GM21786 (cell line): ENCODE data around the gene KIAA2012.
A peak's percentile ranks its signal among the peaks of the same experiment; 100 is the strongest.

Experiments used
- ATAC-seq: cut with Tn5 transposase; IDR thresholded peaks from one replicate; pipeline ENCODE4 v1.9.1; 2021; ENCODE audit not compliant: unreplicated experiment

The KIAA2012 gene

GRCh38 chr2:202148515-202149154 lies 75.6 kb downstream of the KIAA2012 start:
- ATAC-seq: no peak

DNA sequence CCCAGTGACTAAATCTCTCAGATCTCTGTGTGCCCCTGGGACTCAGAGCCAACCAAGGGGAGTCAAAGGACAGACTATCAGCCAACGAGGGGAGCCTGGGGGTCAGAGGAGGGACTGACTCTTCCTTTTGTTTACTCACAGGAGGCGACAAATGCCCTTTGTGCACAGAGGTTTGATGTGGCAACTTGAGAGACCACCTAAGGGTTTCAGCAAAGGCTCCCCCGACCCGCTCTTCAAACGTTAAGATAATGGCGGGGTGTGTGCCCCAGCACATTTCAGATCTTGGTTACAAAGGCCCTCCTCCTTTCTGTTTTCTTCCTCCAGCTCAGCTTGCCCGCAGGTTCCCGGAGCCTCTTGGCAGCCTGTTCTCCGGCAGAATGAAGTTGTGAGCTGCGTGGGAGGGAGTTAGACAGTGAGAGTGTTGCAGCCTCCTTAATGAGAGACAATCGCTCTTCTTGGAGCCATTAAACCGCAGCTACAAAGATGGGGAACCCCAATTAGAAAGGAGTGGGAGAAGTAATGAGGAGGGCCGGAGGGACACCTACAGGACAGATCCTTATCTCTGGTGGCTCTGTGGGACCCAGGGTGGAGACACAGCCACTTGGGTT lies 76.2 kb downstream of the KIAA2012 start:
- ATAC-seq: no peak

DNA sequence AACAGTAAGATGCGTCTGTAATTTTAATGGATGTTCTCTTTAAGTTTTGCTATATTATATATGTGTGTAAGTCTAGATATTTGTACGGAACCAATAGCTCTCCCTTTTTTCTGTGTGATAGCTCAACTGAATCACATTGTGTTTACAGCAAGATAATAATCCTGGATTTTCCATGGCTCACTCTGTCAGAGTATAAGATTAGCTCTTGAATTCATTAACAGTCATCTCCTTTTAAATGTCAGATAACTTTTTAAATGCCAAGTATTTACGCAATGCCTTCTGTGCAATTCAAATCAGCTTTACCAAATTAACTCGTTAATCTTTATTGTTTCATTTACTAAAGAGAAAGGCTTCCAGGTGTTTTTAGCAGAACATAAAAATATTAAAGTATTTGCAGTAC lies 76.9 kb downstream of the KIAA2012 start:
- no peak for ATAC-seq

DNA sequence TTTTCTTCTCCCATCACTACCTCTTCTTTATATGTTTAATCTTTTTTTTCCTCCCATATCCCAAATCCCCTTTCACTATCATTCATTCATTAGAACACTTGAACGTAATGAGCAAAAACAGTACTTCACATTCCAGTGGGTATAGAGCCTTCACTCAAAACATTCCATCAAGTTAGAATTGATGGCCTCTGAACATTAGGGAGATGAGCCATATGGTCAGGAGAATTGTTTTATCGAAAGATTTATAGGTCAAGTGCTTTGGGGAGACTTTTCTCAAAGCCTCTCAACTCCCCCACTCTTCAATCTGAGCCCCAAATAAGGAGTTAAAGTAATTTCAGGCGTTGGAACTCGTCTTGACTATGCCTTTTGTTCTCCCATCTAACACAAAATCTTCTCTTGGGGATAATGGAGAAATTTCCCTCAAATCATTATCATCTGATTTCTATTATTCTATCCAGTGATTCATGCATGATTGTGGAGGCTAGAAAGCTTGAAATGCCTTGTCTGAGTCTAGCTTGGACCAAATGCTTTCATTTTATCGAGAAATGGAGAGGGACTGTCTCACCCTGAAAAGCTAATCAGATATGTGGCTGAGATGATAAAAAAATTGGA lies 79.2 kb downstream of the KIAA2012 start:
- no peak for ATAC-seq

DNA sequence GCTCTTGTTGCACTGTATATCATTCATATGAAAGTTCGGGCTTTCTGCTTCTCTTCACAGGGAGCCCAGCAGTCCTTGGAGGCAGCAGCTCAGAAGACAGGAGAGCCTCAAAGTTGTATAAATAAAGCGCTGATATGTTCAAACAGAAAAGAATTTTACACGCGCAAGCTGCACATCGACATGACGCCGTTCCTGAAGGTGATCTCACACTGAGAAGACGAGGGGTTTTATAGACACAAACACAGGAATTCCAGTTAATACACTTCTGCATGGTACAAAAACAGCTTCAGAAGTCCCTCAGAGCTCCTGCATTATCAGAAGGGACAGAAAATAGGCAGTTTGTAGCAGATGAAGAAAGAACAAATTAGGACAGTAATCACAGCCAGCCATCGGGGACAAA lies 81.6 kb downstream of the KIAA2012 start:
- ATAC-seq: no peak

DNA sequence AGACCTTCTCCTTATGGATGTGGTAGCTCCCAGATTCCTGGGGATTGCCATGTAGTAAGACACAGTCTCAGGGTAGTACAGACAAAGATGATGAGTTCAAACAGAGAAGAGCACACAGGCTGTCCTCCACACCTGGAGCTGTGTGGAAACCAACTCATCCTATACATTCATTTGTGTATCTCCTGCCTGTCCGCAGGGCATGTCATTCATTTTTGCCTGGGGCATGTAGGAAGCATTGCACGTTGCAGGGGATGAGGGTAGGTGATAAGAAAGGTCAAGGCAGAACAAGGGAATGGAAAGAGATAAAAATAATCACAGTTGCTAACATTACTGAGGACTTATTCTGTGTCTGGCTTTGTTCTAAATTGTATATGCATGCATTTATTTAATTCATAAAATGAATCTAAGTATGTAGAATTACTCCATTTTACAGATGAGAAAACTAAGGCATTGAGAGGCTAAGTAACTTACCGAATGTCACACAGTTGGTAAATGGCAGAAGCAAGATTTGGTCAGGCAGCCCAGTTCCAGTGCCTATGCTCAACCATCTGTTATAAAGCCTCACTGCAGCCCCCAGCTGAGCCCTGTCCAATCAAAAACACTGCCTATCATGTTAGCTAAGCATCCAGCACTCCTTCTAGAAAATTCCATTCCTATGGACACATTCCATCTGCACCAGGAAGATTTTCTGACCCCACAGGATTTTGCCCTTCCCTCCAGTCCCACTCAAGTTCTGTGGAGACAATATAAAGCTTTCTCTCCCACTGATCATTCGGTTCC lies 84.3 kb downstream of the KIAA2012 start:
- ATAC-seq: no peak

GRCh38 chr2:202158796-202159195 lies 85.7 kb downstream of the KIAA2012 start:
- no peak for ATAC-seq

DNA sequence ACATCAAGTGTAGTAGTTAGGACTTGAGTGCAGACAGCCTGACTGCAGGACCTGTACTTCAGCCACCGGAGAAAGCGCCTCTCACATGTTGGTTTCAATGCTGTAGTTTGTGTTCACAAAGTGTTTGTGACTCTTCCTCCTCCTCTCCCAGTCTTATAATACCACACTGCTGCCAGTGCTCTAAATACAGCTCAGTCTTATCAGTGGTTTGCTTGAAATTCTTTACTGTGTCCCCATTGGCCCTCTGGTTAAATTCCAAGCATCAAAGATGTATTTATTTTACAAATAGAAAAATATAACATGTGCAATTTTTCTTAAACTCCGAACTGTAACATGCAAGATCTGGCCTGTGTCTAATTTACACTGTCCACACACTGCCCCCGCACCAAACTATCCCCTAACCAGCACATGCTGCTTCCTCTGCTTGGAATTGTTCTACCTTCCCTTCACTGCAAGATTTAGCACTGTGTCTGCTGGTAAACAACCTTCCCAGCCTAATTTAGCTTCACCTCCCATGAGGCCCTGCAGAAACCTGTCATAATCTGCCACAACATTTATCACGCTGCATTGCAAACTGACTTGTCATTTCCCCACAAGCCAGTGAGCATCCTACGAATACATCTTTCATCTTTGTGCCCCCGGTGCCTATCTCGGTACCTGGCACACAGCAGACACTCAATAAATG lies 88.2 kb downstream of the KIAA2012 start:
- no peak for ATAC-seq

DNA sequence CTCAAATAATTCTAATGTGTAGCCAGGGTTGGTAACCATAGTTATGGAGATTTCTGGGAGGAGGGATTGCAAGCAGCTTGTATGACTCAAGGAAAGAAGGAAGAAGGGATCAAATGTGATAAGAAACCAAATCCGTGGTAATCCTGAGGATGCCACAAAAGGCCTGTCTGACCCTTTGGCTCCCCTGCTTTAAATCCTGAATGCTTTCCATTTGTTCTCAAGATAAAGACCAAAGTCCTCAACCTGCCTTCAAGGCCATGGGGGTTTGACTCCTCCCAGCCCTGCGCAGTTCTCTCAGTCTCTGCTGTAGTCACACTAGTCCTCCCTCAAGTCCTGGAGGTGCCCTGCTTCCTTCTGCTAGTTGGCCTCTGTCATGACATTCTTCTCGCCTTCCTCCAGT lies 91.4 kb downstream of the KIAA2012 start:
- no peak for ATAC-seq

GRCh38 chr2:202165208-202165607 lies 92.2 kb downstream of the KIAA2012 start:
- no peak for ATAC-seq

DNA sequence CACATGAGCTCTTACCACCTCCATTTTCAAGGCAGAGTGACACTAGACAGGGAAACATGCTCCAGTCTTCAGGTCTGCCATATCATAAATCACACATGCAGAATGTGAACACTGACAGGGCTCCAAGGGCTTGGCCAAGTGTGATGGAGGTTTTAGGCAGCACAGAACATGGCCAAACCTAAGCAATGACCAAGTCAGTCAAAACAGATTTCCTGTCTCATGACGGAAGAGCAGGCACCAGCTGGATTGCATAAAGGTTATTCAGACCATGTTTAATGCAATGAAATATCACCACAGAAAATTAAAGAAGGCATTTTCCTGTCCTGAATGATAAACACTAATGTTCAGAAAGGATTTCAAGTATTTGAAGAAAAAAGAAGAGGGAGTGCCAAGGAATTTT lies 92.9 kb downstream of the KIAA2012 start:
- no peak for ATAC-seq

- no peak for ATAC-seq
Observed at GRCh38 chr2:202169131-202169530, 96.1 kb downstream of the KIAA2012 start.

GRCh38 chr2:202169832-202170424 lies 96.9 kb downstream of the KIAA2012 start:
- no peak for ATAC-seq

DNA sequence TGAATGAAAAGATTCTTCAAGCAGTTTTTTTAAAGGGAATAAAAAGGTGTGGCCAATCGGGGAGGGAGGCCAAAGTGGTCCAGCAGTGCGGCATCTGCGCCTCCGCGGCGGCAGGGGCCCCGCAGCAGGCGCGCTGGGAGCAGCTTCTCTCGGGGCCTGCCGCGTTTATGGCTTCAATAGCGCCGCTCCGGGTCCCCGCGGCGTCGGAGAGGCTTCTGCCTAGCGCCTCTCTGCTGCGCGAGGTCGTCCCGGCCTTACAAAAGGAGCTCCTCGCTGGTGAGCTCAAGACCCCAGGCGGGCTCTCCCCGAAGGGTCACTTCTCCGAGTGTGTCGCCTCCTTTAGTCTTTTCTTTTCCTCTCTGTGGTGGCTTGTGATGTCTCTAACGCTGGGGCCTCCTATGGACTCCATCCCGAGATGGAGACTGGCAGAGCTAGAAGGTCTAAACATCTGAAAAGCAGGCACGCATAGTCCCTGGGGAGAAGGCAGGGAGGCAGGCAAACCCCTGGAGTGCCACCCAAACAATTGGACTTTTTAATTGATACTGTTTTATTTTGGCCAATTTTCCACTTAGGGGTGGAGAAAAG lies 98.3 kb downstream of the KIAA2012 start:
- no peak for ATAC-seq

- ATAC-seq: peak; percentile 77
Observed at GRCh38 chr2:202172439-202173211, 99.6 kb downstream of the KIAA2012 start.

DNA sequence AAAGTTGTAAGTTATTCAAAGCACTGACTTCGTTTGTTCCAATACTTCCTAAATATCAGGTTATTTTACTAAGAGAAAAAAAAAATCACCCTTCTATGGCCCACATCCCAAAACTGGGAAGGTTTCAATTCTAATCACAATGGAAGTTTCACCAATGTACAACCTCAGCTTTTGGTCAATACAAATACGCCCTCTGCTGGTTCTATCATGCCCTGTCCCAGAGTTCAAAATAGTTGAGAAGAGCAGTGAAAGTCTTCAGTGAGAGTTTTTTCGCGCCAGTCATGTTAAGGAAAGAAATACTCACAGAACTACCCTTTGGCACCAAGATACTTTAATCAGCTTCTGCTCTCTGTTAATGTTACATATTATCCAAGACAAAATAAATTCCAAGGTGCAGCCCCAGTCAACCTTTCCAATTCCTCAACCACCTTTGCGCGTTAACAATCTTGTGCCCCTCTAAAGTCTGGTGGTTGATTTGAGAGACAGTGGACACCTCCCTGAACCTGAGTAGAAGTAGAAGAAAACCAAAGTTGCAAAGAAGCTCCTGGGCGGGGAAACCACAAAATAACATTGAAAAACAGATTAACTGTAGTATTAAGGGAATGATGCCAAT lies 105.4 kb downstream of the KIAA2012 start:
- peak; percentile 60 for ATAC-seq

DNA sequence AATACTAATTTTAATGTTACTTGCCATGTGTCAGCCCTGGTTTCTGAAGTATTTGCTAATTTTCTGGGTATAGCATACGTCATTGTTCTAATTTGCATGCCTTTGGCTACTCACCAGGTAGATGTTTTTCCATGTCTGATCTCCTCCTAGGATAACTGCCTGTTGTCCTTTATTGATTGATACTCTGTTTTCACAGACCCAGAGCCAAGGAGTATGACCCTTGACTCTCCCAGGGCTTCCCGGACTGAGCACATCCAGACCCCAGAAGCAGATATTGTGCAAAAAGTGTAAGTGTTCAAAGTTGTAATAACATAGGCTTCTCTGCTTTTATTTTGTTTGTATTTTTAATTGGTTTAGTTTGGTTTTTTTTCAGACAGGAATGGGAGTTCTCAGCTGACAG lies 111.5 kb downstream of the KIAA2012 start:
- ATAC-seq: no peak

- ATAC-seq: no peak
Observed at GRCh38 chr2:202185156-202185555, 112.1 kb downstream of the KIAA2012 start.

GRCh38 chr2:202186641-202187202 lies 113.7 kb downstream of the KIAA2012 start:
- ATAC-seq: no peak
